OCI-LY1 (cell line): Measurements from ENCODE around the gene SDK1.

Experiments used
- H2AFZ ChIP-seq: fragments of 200-600 bp; sonication (generic), shearing (Covaris generic); 2 replicates; pipeline ENCODE4 v1.6.0; 2014; ENCODE audit warnings: antibody characterized with exemption, mild to moderate bottlenecking, low read length
- H3F3A ChIP-seq: fragments of 200-600 bp; sonication (generic), shearing (Covaris generic); 2 replicates; pipeline ENCODE4 v1.6.0; 2014; ENCODE audit warnings: mild to moderate bottlenecking, antibody characterized with exemption, low read length, moderate library complexity; ENCODE audit not compliant: insufficient read depth
- H3K27ac ChIP-seq: fragments of 200-600 bp; sonication (generic); 2 replicates; pipeline ENCODE4 v1.5.1; 2014; ENCODE audit warnings: low read length, mixed run types, mild to moderate bottlenecking, low read depth; ENCODE audit not compliant: poor library complexity, severe bottlenecking
- H3K27me3 ChIP-seq: fragments of 200-600 bp; sonication (generic); 2 replicates; pipeline ENCODE4 v1.6.0; 2014; ENCODE audit warnings: antibody characterized with exemption, mild to moderate bottlenecking, low read length, moderate library complexity; ENCODE audit not compliant: insufficient read depth
- H3K36me3 ChIP-seq: fragments of 200-600 bp; sonication (generic); 2 replicates; pipeline ENCODE4 v1.6.1; 2014; ENCODE audit warnings: mild to moderate bottlenecking, antibody characterized with exemption, low read length, moderate library complexity, mixed read lengths; ENCODE audit not compliant: insufficient read depth
- H3K4me1 ChIP-seq: fragments of 200-600 bp; sonication (generic); 2 replicates; pipeline ENCODE4 v1.5.1; 2014; ENCODE audit warnings: mild to moderate bottlenecking, low read length, moderate library complexity; ENCODE audit not compliant: insufficient read depth, severe bottlenecking
- H3K4me2 ChIP-seq: fragments of 200-600 bp; sonication (generic), shearing (Covaris generic); 2 replicates; pipeline ENCODE4 v1.6.1; 2014; ENCODE audit warnings: low read length
- H3K4me3 ChIP-seq: fragments of 200-600 bp; sonication (generic); 2 replicates; pipeline ENCODE4 v1.5.1; 2014; ENCODE audit warnings: low read length, low read depth, mild to moderate bottlenecking, mixed read lengths; ENCODE audit not compliant: poor library complexity, severe bottlenecking
- H3K79me2 ChIP-seq: fragments of 200-600 bp; shearing (Covaris generic); 2 replicates; pipeline ENCODE4 v1.6.1; 2016; ENCODE audit warnings: mixed run types, low read length, mixed read lengths; ENCODE audit not compliant: insufficient read depth
- H3K9ac ChIP-seq: fragments of 200-600 bp; sonication (generic), shearing (Covaris generic); 2 replicates; pipeline ENCODE4 v1.6.1; 2014; ENCODE audit warnings: mild to moderate bottlenecking, low read length, mixed read lengths
- H3K9me2 ChIP-seq: fragments of 200-600 bp; sonication (generic), shearing (Covaris generic); 2 replicates; pipeline ENCODE4 v1.6.1; 2014; ENCODE audit warnings: low read depth, mild to moderate bottlenecking, low read length, mixed read lengths
- H3K9me3 ChIP-seq: fragments of 200-600 bp; shearing (Covaris generic); 2 replicates; pipeline ENCODE4 v1.6.1; 2014; ENCODE audit warnings: low read length, mixed read lengths
- H4K20me1 ChIP-seq: fragments of 200-600 bp; sonication (generic), shearing (Covaris generic); 2 replicates; pipeline ENCODE4 v1.6.0; 2016; ENCODE audit warnings: mild to moderate bottlenecking, low read length; ENCODE audit not compliant: insufficient read depth
- EZH2 ChIP-seq: fragments of 200-600 bp; sonication (generic), shearing (Covaris generic); IDR thresholded peaks from 2 replicates; pipeline ENCODE4 v1.8.0; 2017; ENCODE audit warnings: borderline replicate concordance, mixed run types, mild to moderate bottlenecking, antibody characterized with exemption, low read length, moderate library complexity, mixed read lengths
- TF ChIP-seq, protein P1 (sequence below): fragments of 200-600 bp; sonication (generic), shearing (Covaris generic); IDR thresholded peaks from 2 replicates; pipeline ENCODE4 v1.5.1; 2017; ENCODE audit warnings: mild to moderate bottlenecking, antibody characterized with exemption, low read length, moderate library complexity, mixed read lengths

SDK1 gene

DNA sequence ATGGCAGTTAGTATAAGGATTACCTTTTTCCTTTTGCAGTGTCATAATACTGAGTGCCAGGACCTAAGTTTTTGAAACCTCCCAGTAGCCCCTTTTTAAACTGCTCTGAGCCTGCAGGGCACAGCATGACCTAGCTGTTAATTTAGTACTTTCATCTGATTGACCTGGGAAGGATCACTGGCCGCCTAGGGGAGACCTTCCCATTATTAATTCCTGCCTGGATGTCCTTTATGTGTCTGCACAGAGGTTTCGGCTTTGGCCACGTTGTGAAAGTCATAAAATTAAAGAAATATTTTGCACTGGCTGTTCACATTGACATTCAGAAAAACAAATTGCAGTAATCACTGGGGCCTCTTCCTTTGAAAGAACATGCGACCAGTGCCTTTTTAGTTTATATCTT lies 290.2 kb downstream of the SDK1 start:
- no peak overlapping the region for H3K27ac ChIP-seq
- no peak overlapping the region for H3K4me2 ChIP-seq
- TF ChIP-seq, protein P1, sequence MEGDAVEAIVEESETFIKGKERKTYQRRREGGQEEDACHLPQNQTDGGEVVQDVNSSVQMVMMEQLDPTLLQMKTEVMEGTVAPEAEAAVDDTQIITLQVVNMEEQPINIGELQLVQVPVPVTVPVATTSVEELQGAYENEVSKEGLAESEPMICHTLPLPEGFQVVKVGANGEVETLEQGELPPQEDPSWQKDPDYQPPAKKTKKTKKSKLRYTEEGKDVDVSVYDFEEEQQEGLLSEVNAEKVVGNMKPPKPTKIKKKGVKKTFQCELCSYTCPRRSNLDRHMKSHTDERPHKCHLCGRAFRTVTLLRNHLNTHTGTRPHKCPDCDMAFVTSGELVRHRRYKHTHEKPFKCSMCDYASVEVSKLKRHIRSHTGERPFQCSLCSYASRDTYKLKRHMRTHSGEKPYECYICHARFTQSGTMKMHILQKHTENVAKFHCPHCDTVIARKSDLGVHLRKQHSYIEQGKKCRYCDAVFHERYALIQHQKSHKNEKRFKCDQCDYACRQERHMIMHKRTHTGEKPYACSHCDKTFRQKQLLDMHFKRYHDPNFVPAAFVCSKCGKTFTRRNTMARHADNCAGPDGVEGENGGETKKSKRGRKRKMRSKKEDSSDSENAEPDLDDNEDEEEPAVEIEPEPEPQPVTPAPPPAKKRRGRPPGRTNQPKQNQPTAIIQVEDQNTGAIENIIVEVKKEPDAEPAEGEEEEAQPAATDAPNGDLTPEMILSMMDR: no peak
- TF ChIP-seq EZH2: no peak
- no peak overlapping the region for H3K9ac ChIP-seq
- no peaks in the 10 kb centered on the region for H4K20me1 ChIP-seq
- no peaks in the 10 kb centered on the region for H3K9me3 ChIP-seq
- H3K79me2 ChIP-seq: no peaks in the 10 kb centered on the region
- H3K36me3 ChIP-seq: no peaks in the 10 kb centered on the region
- peaks cover 7% of the 10 kb centered on the region for H3K4me1 ChIP-seq
- H3K4me3 ChIP-seq: no peak overlapping the region
- H3F3A ChIP-seq: no peaks in the 10 kb centered on the region
- H3K27me3 ChIP-seq: no peaks in the 10 kb centered on the region
- H2AFZ ChIP-seq: no peak overlapping the region
- H3K9me2 ChIP-seq: no peaks in the 10 kb centered on the region

- H4K20me1 ChIP-seq: no peaks in the 10 kb centered on the region
- H3K9me2 ChIP-seq: no peaks in the 10 kb centered on the region
- no peaks in the 10 kb centered on the region for H3K36me3 ChIP-seq
- no peak for TF ChIP-seq EZH2
- TF ChIP-seq, protein P1: no peak
- no peak overlapping the region for H2AFZ ChIP-seq
- H3K27ac ChIP-seq: no peak overlapping the region
- no peak overlapping the region for H3K4me2 ChIP-seq
- no peaks in the 10 kb centered on the region for H3K27me3 ChIP-seq
- no peak overlapping the region for H3K4me3 ChIP-seq
- peaks cover 12% of the 10 kb centered on the region for H3K4me1 ChIP-seq
- H3K9ac ChIP-seq: no peak overlapping the region
- no peaks in the 10 kb centered on the region for H3F3A ChIP-seq
- H3K79me2 ChIP-seq: no peaks in the 10 kb centered on the region
- H3K9me3 ChIP-seq: no peaks in the 10 kb centered on the region
These were observed 290.9 kb downstream of the SDK1 start for GRCh38 chr7:3591944-3592343.

GRCh38 chr7:3592401-3593134 lies 291.5 kb downstream of the SDK1 start:
- H3K9me3 ChIP-seq: no peaks in the 10 kb centered on the region
- TF ChIP-seq EZH2: no peak
- TF ChIP-seq, protein P1: no peak
- no peak overlapping the region for H2AFZ ChIP-seq
- no peaks in the 10 kb centered on the region for H3K9me2 ChIP-seq
- H3K27ac ChIP-seq: no peak overlapping the region
- no peak overlapping the region for H3K4me2 ChIP-seq
- H4K20me1 ChIP-seq: no peaks in the 10 kb centered on the region
- H3K4me1 ChIP-seq: peaks cover 19% of the 10 kb centered on the region
- no peaks in the 10 kb centered on the region for H3F3A ChIP-seq
- H3K36me3 ChIP-seq: no peaks in the 10 kb centered on the region
- no peaks in the 10 kb centered on the region for H3K27me3 ChIP-seq
- no peak overlapping the region for H3K4me3 ChIP-seq
- no peak overlapping the region for H3K9ac ChIP-seq
- H3K79me2 ChIP-seq: no peaks in the 10 kb centered on the region
